PFSK-1 (cell line): ENCODE results near the gene KCNIP1.

ENCODE experiments used
- FOXP2 ChIP-seq: optimal IDR thresholded peaks from 2 replicates; pipeline ENCODE3; 2011; ENCODE audit warnings: borderline replicate concordance, control low read depth, inconsistent platforms; ENCODE audit not compliant: insufficient read depth; ENCODE audit errors: extremely low read length, extremely low read depth
- POLR2AphosphoS5 ChIP-seq: IDR thresholded peaks from 2 replicates; pipeline ENCODE4 v1.6.1; 2012; ENCODE audit warnings: low read depth, mild to moderate bottlenecking, control low read depth, low read length, moderate library complexity
- REST ChIP-seq, 2 experiments: IDR thresholded peaks; 2 replicates each; pipeline versions ENCODE4 v1.6.1 to v1.8.0; 2011 to 2012; ENCODE audit warnings: low read depth in 2 of 2, low read length in 2 of 2, control low read depth in 1 of 2, inconsistent platforms in 1 of 2, mild to moderate bottlenecking in 1 of 2, moderate library complexity in 1 of 2; ENCODE audit not compliant: insufficient read depth in 1 of 2
- SIN3A ChIP-seq: IDR thresholded peaks from 2 replicates; pipeline ENCODE4 v1.6.1; 2012; ENCODE audit warnings: mild to moderate bottlenecking, low read length, moderate library complexity, borderline replicate concordance; ENCODE audit not compliant: insufficient read depth
- TAF1 ChIP-seq: IDR thresholded peaks from 2 replicates; pipeline ENCODE4 v1.6.1; 2012; ENCODE audit warnings: low read length, control low read depth, borderline replicate concordance; ENCODE audit not compliant: insufficient read depth

Gene KCNIP1

DNA sequence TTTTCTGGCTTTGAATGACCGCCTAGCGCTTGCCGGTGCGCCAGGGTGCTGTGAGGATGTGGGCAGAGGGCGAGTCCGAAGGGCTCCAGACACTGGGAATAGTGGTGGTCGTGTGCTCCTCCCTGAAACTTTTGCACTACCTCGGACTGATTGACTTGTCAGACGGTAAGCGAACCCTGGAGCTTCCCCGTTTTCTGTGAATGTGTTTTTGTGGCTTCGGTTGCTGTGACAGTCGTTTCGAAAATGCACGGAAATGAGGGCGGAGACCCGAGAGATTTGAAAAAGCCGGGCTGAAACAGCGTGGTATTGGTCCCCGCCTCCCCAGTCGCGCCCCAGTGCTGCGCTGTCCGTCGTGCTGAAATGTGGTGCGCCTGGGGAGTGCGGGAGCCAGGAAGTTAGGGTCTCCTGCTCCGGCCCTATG, 177.2 kb downstream of the KCNIP1 start:
- no peak for TF ChIP-seq TAF1
- peak; percentile 91 to 96 for TF ChIP-seq REST (IDR thresholded peaks at IDR 0.05; ENCODE audit: insufficient read depth in 1 of 2, low read depth in 2 of 2, low read length in 2 of 2)

GRCh38 chr5:170691657-170692056, 187.8 kb downstream of the KCNIP1 start:
- TF ChIP-seq POLR2AphosphoS5 = no peak
- TF ChIP-seq REST (IDR thresholded peaks at IDR 0.05; ENCODE audit: insufficient read depth in 1 of 2, low read depth in 2 of 2, low read length in 2 of 2) = no peak
- TF ChIP-seq SIN3A = no peak
- no peak for TF ChIP-seq TAF1
- TF ChIP-seq FOXP2 = no peak

GRCh38 chr5:170693701-170694100, 189.9 kb downstream of the KCNIP1 start:
- TF ChIP-seq POLR2AphosphoS5 = no peak
- no peak for TF ChIP-seq TAF1
- TF ChIP-seq REST (IDR thresholded peaks at IDR 0.05; ENCODE audit: insufficient read depth in 1 of 2, low read depth in 2 of 2, low read length in 2 of 2) = no peak
- TF ChIP-seq SIN3A = no peak
- TF ChIP-seq FOXP2 = no peak

DNA sequence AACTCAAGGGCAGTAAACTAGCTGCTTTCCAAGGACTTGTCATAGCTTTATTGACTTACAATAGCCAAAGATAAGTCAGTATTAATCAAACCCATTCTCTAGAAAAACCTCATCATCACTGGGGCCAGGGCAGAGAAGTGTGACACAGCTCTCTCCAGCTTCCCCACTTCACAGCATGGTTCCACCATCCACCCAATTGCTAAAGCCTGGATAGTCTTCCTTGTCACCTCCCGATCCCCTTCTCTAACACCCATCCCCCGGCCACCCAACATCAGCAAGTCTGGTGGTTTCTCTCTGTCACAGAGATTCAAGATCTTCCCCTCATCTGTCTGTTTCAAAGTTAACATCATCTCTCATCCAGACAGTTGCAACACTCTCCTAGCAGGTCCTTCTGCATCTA, 191.1 kb downstream of the KCNIP1 start:
- TF ChIP-seq SIN3A = no peak
- no peak for TF ChIP-seq POLR2AphosphoS5
- no peak for TF ChIP-seq TAF1
- no peak for TF ChIP-seq FOXP2
- no peak for TF ChIP-seq REST (IDR thresholded peaks at IDR 0.05; ENCODE audit: insufficient read depth in 1 of 2, low read depth in 2 of 2, low read length in 2 of 2)

DNA sequence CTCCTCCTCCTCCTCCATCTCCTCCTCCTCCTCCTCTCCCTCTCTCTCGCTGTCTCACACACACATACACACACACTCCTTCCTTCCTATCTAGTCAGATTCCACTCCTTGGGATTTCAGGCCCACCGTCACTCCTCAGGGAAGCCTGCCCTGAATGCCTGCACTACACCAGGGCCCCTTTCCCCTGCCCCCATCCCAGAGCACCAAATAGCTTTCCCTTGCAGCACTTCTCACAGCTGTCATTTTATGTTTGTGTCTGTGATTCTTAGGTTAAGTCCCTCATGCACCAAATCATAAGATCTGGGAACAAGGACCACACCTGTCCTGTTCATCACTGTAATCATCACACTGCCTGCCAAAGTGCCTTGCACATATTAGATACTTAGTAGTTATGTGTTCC, 193.2 kb downstream of the KCNIP1 start:
- TF ChIP-seq REST (IDR thresholded peaks at IDR 0.05; ENCODE audit: insufficient read depth in 1 of 2, low read depth in 2 of 2, low read length in 2 of 2) = no peak
- no peak for TF ChIP-seq TAF1
- TF ChIP-seq FOXP2 = no peak
- TF ChIP-seq SIN3A = no peak
- TF ChIP-seq POLR2AphosphoS5 = no peak
